Activated naive CD8-positive, alpha-beta T cell (primary cell): ENCODE data around the gene EFNA2.
"Not testable (repeated sequence)": the region's sequence is repeated elsewhere in the genome, so short reads cannot be mapped to it uniquely, and the experiment has no call there.

Experiments used
- H3K27ac Mint-ChIP-seq: one replicate; pipeline ENCODE4 v1.8.0; 2021; ENCODE audit warnings: mixed read lengths
- H3K27me3 Mint-ChIP-seq: one replicate; pipeline ENCODE4 v1.8.0; 2021; ENCODE audit warnings: mixed read lengths
- H3K36me3 Mint-ChIP-seq: one replicate; pipeline ENCODE4 v1.8.0; 2021; ENCODE audit warnings: mixed read lengths
- H3K4me1 Mint-ChIP-seq: one replicate; pipeline ENCODE4 v1.8.0; 2021; ENCODE audit warnings: low read depth, mixed read lengths
- H3K4me3 Mint-ChIP-seq: one replicate; pipeline ENCODE4 v1.8.0; 2021; ENCODE audit warnings: mild to moderate bottlenecking, mixed read lengths
- H3K9me3 Mint-ChIP-seq: one replicate; pipeline ENCODE4 v1.8.0; 2021; ENCODE audit warnings: low read depth, mixed read lengths

EFNA2 gene

GRCh38 chr19:1302533-1303239, 17.0 kb downstream of the EFNA2 start:
- no peaks in the 10 kb centered on the region for H3K9me3 Mint-ChIP-seq
- H3K36me3 Mint-ChIP-seq, result no peaks in the 10 kb centered on the region
- H3K4me3 Mint-ChIP-seq, result no peak overlapping the region
- H3K27ac Mint-ChIP-seq, result no peak overlapping the region
- no peaks in the 10 kb centered on the region for H3K27me3 Mint-ChIP-seq
- H3K4me1 Mint-ChIP-seq, result no peaks in the 10 kb centered on the region

DNA sequence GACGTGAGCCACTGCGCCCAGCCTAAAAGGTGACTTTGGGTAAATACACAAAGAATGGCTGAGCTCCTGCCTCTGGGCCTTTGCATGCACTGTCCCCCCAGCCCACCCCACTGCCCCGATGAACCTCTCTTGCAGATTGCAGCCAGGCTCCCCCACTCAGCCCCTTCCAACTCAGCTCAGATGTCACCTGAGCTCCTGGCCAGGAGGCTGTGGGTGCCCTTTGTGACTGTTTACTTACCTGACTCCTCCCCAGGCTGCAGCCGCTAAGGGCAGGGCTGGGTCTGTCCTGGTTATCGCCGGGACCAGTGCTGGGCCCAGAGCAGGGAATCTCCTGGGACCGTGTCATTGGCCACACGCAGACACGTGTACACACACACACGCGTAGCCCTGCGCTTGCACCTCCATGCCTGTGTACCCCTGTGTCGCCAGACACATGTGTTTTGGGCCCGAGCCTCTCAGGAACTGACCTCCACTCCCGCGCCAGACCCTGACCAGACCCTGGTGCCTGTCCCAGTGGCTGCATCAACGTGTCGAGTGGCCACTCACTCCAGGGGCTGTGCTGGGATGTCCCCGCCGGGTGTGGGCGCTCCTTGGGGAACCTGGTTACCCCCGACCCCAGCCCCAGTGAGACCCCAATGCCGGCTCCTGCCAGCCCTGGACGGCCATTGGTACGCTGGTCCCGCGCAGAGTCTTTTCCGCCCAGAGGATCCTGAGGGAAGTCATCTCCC, 18.7 kb downstream of the EFNA2 start:
- no peaks in the 10 kb centered on the region for H3K9me3 Mint-ChIP-seq
- H3K27ac Mint-ChIP-seq, result no peak overlapping the region
- no peak overlapping the region for H3K4me3 Mint-ChIP-seq
- H3K4me1 Mint-ChIP-seq, result no peaks in the 10 kb centered on the region
- no peaks in the 10 kb centered on the region for H3K36me3 Mint-ChIP-seq
- no peaks in the 10 kb centered on the region for H3K27me3 Mint-ChIP-seq

GRCh38 chr19:1305354-1305753, 19.7 kb downstream of the EFNA2 start:
- H3K27me3 Mint-ChIP-seq, H3K4me1 Mint-ChIP-seq, H3K27ac Mint-ChIP-seq: not testable (repeated sequence)

DNA sequence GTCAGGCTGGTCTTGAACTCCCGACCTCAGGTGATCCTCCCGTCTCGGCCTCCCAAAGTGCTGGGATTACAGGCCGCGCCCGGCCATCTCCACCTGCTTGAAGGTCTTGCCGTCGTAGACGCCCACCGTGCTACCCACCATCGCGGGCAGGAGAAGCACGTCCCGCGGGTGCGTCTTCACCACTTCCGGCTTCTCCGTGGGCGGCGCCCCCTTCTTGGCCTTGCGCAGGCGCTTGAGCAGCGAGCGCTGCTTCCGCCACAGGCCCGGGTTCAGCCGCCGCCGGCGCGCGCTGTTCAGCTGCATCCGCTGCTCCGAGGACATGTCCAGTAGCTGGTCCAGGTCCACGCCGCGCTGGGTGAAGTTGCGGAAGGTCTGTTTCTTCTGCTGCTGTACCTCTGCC, 21.6 kb downstream of the EFNA2 start:
- H3K4me3 Mint-ChIP-seq, result no peak overlapping the region
- H3K4me1 Mint-ChIP-seq, result no peaks in the 10 kb centered on the region
- no peaks in the 10 kb centered on the region for H3K36me3 Mint-ChIP-seq
- no peaks in the 10 kb centered on the region for H3K9me3 Mint-ChIP-seq
- no peak overlapping the region for H3K27ac Mint-ChIP-seq
- H3K27me3 Mint-ChIP-seq, result no peaks in the 10 kb centered on the region

More at GRCh38 chr19:1305354-1305753, 19.7 kb downstream of the EFNA2 start:
- not testable (repeated sequence) for H3K9me3 Mint-ChIP-seq, H3K4me3 Mint-ChIP-seq, H3K36me3 Mint-ChIP-seq

- H3K9me3 Mint-ChIP-seq, result no peaks in the 10 kb centered on the region
- H3K27ac Mint-ChIP-seq, result no peak overlapping the region
- H3K4me1 Mint-ChIP-seq, result no peaks in the 10 kb centered on the region
- H3K36me3 Mint-ChIP-seq, result no peaks in the 10 kb centered on the region
- H3K27me3 Mint-ChIP-seq, result no peaks in the 10 kb centered on the region
- H3K4me3 Mint-ChIP-seq, result no peak overlapping the region
Observed at GRCh38 chr19:1307755-1308303, 22.2 kb downstream of the EFNA2 start.

- H3K27ac Mint-ChIP-seq, result no peak overlapping the region
Observed at GRCh38 chr19:1308718-1309117, 23.0 kb downstream of the EFNA2 start.

DNA sequence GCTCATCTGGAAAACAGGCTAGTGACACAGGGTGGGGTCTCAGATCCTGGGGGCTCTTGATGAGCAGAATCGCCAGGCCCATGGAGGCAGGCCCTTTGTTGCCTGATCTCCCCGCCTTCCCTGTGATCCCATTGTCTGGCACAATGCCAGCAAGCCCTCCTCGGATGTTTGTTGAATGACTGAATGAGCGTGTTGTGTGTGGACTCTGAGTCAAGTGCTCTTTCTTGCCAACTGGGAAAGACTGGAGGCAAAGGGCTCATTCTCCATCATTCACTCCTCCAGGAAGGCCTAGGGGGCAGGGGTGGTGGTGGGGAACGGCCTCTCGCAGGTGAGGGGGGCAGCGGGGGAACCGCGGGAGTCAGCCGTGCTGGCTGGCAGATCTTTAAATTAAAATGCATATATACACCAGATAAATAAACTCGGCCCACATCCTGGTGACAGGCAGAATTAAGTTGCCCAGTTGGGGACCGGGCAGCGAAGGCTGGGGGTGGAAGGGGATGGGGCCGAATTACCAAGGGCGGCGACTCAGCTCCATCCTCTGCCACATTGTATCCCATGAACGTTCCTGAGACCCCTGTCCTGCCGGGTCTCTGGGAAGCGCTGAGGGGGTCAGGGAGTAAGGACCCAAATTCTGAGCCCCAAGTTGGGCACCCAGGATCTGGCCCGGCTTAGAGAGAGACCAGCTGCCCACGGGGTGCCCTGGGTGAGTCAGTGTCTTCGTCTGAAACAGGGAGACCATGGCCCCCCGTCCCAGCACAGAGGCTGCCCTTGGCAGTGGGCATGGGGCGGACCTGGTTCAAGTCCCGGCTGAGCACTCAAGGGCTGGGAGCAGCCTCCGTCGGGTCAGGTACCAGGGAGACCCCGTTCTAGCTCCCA, 24.5 kb downstream of the EFNA2 start:
- H3K4me3 Mint-ChIP-seq, result no peak overlapping the region
- no peaks in the 10 kb centered on the region for H3K36me3 Mint-ChIP-seq
- no peaks in the 10 kb centered on the region for H3K27me3 Mint-ChIP-seq
- H3K9me3 Mint-ChIP-seq, result no peaks in the 10 kb centered on the region
- no peaks in the 10 kb centered on the region for H3K4me1 Mint-ChIP-seq
- H3K27ac Mint-ChIP-seq, result no peak overlapping the region

More at GRCh38 chr19:1308718-1309117, 23.0 kb downstream of the EFNA2 start:
- no peaks in the 10 kb centered on the region for H3K27me3 Mint-ChIP-seq
- H3K4me1 Mint-ChIP-seq, result no peaks in the 10 kb centered on the region
- no peaks in the 10 kb centered on the region for H3K9me3 Mint-ChIP-seq
- H3K4me3 Mint-ChIP-seq, result no peak overlapping the region
- no peaks in the 10 kb centered on the region for H3K36me3 Mint-ChIP-seq

- no peaks in the 10 kb centered on the region for H3K36me3 Mint-ChIP-seq
- H3K4me3 Mint-ChIP-seq, result no peak overlapping the region
- no peaks in the 10 kb centered on the region for H3K9me3 Mint-ChIP-seq
- no peak overlapping the region for H3K27ac Mint-ChIP-seq
- no peaks in the 10 kb centered on the region for H3K27me3 Mint-ChIP-seq
- H3K4me1 Mint-ChIP-seq, result no peaks in the 10 kb centered on the region
Observed at GRCh38 chr19:1310853-1311180, 25.1 kb downstream of the EFNA2 start.

DNA sequence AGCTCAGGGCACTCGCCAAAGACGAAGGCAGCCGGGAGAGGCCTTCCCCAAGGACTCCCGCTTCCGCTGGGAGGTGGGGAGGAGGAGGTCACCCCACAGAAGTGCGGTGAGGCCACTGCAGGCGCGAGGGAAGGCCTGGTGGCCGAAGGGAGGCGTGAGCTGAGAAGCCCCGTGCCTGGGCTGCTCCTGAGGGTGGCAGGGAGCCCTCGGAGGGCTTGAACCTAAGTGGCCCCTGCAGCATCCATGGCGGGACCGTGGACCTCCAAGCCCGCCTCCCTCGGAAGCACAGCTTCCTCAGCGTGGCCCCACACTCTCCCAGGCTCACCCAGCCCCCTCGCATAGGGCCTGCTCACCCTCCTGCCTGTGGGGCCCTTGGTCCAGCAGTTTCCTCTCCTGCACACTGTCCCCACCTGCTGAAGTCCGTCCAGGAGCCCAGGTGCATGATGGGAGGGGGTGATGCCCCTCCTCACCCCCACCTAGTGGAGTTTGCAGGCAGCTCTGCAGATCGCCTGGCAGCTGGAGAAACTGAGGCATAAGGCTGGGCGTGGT, 25.9 kb downstream of the EFNA2 start:
- no peak overlapping the region for H3K4me3 Mint-ChIP-seq
- peaks cover 1% of the 10 kb centered on the region for H3K4me1 Mint-ChIP-seq
- H3K36me3 Mint-ChIP-seq, result no peaks in the 10 kb centered on the region
- no peak overlapping the region for H3K27ac Mint-ChIP-seq
- H3K27me3 Mint-ChIP-seq, result no peaks in the 10 kb centered on the region
- no peaks in the 10 kb centered on the region for H3K9me3 Mint-ChIP-seq

GRCh38 chr19:1312767-1313694, 27.4 kb downstream of the EFNA2 start:
- Mint-ChIP-seq H3K4me1 (peaks cover 1% of the 10 kb centered on the region), H3K27ac (no peak overlapping the region), H3K4me3 (no peak overlapping the region), H3K27me3 (peaks cover 5% of the 10 kb centered on the region), H3K9me3 (no peaks in the 10 kb centered on the region), H3K36me3 (no peaks in the 10 kb centered on the region)

DNA sequence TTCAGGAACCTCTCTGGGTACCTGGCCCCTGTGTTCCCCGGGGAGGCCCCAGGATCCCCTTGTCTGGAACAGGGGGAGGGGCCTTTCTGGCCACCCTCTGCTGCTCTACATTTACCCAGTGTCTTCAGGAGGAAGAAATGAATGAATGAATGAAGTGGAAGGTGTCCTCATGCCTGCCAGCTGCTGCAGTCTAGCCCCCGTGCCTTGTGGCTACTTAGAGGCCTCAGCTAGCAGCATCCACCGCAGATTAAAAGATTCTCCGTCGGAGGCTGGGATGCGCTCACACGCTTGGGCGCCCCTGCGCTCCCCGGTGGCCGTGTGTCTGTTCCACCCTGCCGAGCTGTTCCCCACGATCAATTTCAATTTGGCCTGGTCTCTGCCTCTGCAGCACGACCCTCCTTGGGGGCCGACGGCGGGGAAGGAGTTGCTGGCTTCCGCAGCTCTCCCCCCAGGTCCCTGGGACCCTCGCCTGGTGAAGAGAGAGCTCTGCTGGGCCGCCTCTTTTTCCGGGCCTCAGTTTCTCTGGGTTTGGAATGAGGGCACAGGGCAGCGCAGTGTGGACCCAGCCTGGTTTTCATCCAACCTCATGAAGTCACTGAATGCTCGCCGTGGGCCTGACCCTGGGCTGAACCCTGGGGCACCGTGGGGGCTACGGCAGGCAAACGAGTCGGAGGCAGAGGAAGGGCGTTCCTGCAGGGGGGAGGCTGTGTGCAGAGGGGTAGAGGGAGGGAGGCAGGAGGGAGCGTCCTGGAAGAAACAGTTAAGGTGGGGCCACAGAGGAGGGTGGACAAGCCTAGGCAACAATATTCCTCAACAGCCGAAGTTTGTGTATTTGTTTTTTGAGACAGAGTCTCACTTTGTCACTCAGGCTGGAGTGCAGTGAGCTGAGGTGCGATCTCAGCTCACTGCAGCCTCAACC, 28.3 kb downstream of the EFNA2 start:
- peaks cover 5% of the 10 kb centered on the region for H3K27me3 Mint-ChIP-seq
- no peaks in the 10 kb centered on the region for H3K36me3 Mint-ChIP-seq
- H3K4me1 Mint-ChIP-seq, result peaks cover 1% of the 10 kb centered on the region
- H3K4me3 Mint-ChIP-seq, result no peak overlapping the region
- H3K9me3 Mint-ChIP-seq, result no peaks in the 10 kb centered on the region
- no peak overlapping the region for H3K27ac Mint-ChIP-seq

DNA sequence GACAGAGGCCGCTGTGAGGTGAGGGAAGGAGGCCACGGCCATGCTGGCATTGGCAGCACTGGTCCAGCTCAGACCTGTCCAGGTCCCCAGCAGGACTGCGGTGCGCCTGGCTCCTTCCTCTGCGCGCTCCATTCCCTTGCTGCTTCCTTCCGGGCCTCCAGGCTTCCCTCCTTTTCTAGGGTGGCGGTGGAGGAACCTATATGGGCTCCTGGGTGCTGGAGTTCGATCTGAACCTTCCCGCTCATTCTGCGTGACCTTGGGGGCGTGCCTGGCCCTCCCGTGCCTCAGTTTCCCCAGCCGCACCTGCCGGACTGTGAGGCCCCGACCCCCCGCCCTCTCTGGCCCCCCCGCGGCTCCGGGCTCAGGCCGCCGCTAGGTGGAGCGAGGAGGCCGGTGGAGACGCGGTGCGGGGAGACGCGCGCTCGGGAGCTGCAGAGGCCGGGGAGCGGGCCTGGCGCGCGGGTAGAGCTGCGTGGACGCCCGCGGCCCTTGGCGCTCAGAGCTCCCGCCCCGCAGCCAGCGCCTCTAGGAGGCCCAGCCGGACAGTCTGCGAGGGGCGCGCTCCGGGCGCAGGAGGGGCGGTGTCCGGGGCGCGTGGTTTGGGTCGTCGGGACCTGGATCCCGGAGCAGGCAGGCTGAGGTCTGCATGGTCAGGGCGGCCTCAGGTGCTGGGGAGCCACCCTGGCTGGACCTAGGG, 29.9 kb downstream of the EFNA2 start:
- H3K4me1 Mint-ChIP-seq, result peaks cover 1% of the 10 kb centered on the region
- no peak overlapping the region for H3K4me3 Mint-ChIP-seq
- peaks cover 7% of the 10 kb centered on the region for H3K27me3 Mint-ChIP-seq
- H3K36me3 Mint-ChIP-seq, result no peaks in the 10 kb centered on the region
- H3K27ac Mint-ChIP-seq, result no peak overlapping the region
- H3K9me3 Mint-ChIP-seq, result no peaks in the 10 kb centered on the region

GRCh38 chr19:1316466-1316865, 30.8 kb downstream of the EFNA2 start:
- peaks cover 9% of the 10 kb centered on the region for H3K27me3 Mint-ChIP-seq
- no peaks in the 10 kb centered on the region for H3K36me3 Mint-ChIP-seq
- H3K4me3 Mint-ChIP-seq, result no peak overlapping the region
- H3K27ac Mint-ChIP-seq, result no peak overlapping the region
- H3K9me3 Mint-ChIP-seq, result no peaks in the 10 kb centered on the region
- peaks cover 1% of the 10 kb centered on the region for H3K4me1 Mint-ChIP-seq
